Endothelial cell of umbilical vein (primary cell): ENCODE measurements around the gene SEMA4D. TPM values are rescaled to one million over a fixed set of nuclear protein-coding genes. Genes with fewer than 3 reads are reported as not detected.

Experiments used
- BruUV-seq: library from RNA; stranded (reverse); fragments of 400-500 nt; replicated peaks from 2 replicates; lab custom pipeline; 2021; lab: Mats Ljungman, UMichigan
- CTCF ChIA-PET: fragments of 300-600, 350-600 bp; sonication (Branson Sonifier 250); formaldehyde crosslinking; loops from one replicate; lab custom pipeline; 2021; ENCODE audit warnings: antibody characterized with exemption, inconsistent platforms; lab: Charles Lee
- POLR2A ChIA-PET: fragments of 300-600, 350-600 bp; sonication (Branson Sonifier 250); formaldehyde crosslinking; loops from one replicate; lab custom pipeline; 2021; ENCODE audit warnings: antibody characterized with exemption, inconsistent platforms; lab: Charles Lee
- DNase-seq: peaks from one replicate; pipeline ENCODE4 v3.0.0-alpha.2; 2011; ENCODE audit warnings: low read depth, low spot score
- FAIRE-seq: peaks from 2 replicates; lab custom pipeline; 2011; peaks lifted over from hg19 to GRCh38; lab: Jason Lieb, UNC
- H2AFZ ChIP-seq: 2 replicates; pipeline ENCODE4 v1.6.0; 2012; ENCODE audit warnings: low read depth, low read length, control low read depth, inconsistent platforms
- H3K27ac ChIP-seq: 2 replicates; pipeline ENCODE4 v1.5.1; 2011; ENCODE audit warnings: low read depth, mild to moderate bottlenecking, control low read depth, low read length, moderate library complexity; ENCODE audit not compliant: insufficient read depth
- H3K27me3 ChIP-seq, 2 experiments: 2 replicates each; pipeline versions ENCODE4 v1.6.0 to v1.6.1; 2011; ENCODE audit warnings: low read length in 2 of 2, mixed read lengths in 1 of 2; ENCODE audit not compliant: control insufficient read depth in 2 of 2, insufficient read depth in 2 of 2
- H3K36me3 ChIP-seq, 2 experiments: 2 replicates in 1 of 2; 3 replicates in 1 of 2; pipeline ENCODE4 v1.5.1; 2011; ENCODE audit warnings: low read length in 2 of 2, mild to moderate bottlenecking in 1 of 2, moderate library complexity in 1 of 2; ENCODE audit not compliant: control insufficient read depth in 2 of 2, insufficient read depth in 2 of 2; ENCODE audit errors: extremely low read depth in 1 of 2
- H3K4me1 ChIP-seq: 3 replicates; pipeline ENCODE4 v1.5.1; 2011; ENCODE audit warnings: mild to moderate bottlenecking, low read length; ENCODE audit not compliant: control insufficient read depth, insufficient read depth; ENCODE audit errors: extremely low read depth
- H3K4me2 ChIP-seq: 2 replicates; pipeline ENCODE4 v1.6.1; 2011; ENCODE audit warnings: low read length, control low read depth, mixed read lengths; ENCODE audit not compliant: insufficient read depth
- H3K4me3 ChIP-seq, 3 experiments: fragments of 200-600 bp in 1 of 3; sonication (generic), shearing (Covaris generic) in 1 of 3; replicated peaks in 1 of 3; 2 replicates each; pipeline ENCODE4 v1.5.1; 2011 to 2016; ENCODE audit warnings: control low read depth in 3 of 3, low read length in 3 of 3, mild to moderate bottlenecking in 2 of 3, inconsistent platforms in 1 of 3, low read depth in 1 of 3, moderate library complexity in 1 of 3; ENCODE audit not compliant: insufficient read depth in 1 of 3
- H3K79me2 ChIP-seq: 2 replicates; pipeline ENCODE4 v1.6.0; 2012; ENCODE audit warnings: low read length, inconsistent platforms; ENCODE audit not compliant: control insufficient read depth, insufficient read depth
- H3K9ac ChIP-seq: replicated peaks from 2 replicates; pipeline ENCODE3; 2011; ENCODE audit warnings: low read length, control low read depth; ENCODE audit not compliant: insufficient read depth; ENCODE audit errors: extremely low read depth
- H3K9me1 ChIP-seq: replicated peaks from 3 replicates; pipeline ENCODE4 v1.6.0; 2011; ENCODE audit warnings: mild to moderate bottlenecking, low read length; ENCODE audit not compliant: control insufficient read depth, insufficient read depth; ENCODE audit errors: extremely low read depth
- H3K9me3 ChIP-seq: replicated peaks from 2 replicates; pipeline ENCODE4 v1.5.1; 2012; ENCODE audit warnings: low read length, inconsistent platforms; ENCODE audit not compliant: control insufficient read depth, insufficient read depth
- H4K20me1 ChIP-seq: replicated peaks from 2 replicates; pipeline ENCODE3; 2011; ENCODE audit warnings: mild to moderate bottlenecking, low read length; ENCODE audit not compliant: control insufficient read depth, insufficient read depth; ENCODE audit errors: extremely low read depth
- CTCF ChIP-seq, 2 donors: IDR thresholded peaks; 1 replicate in 1 of 2; 2 replicates in 1 of 2; pipeline ENCODE4 v1.5.1; 2011; ENCODE audit warnings: low read length in 2 of 2, mild to moderate bottlenecking in 2 of 2, moderate library complexity in 2 of 2, control low read depth in 1 of 2, inconsistent platforms in 1 of 2, low read depth in 1 of 2; ENCODE audit not compliant: insufficient read depth in 1 of 2; ENCODE audit errors: extremely low read depth in 1 of 2
- EZH2 ChIP-seq: IDR thresholded peaks from 2 replicates; pipeline ENCODE4 v1.6.1; 2012; ENCODE audit warnings: borderline replicate concordance, low read depth, mild to moderate bottlenecking, moderate library complexity, low read length, inconsistent platforms; ENCODE audit not compliant: severe bottlenecking
- FOS ChIP-seq: IDR thresholded peaks from 2 replicates; pipeline ENCODE4 v1.6.1; 2011; ENCODE audit warnings: mild to moderate bottlenecking, low read length, moderate library complexity, borderline replicate concordance; ENCODE audit not compliant: insufficient read depth
- GATA2 ChIP-seq: IDR thresholded peaks from 2 replicates; pipeline ENCODE4 v1.7.0; 2011; ENCODE audit warnings: low read depth, mild to moderate bottlenecking, moderate library complexity, mixed read lengths, low read length; ENCODE audit not compliant: insufficient read length, insufficient read depth
- JUN ChIP-seq: IDR thresholded peaks from 2 replicates; pipeline ENCODE4 v1.6.1; 2011; ENCODE audit warnings: borderline replicate concordance, low read depth; ENCODE audit not compliant: insufficient read length, insufficient read depth
- MAX ChIP-seq: IDR thresholded peaks from 2 replicates; pipeline ENCODE4 v1.6.1; 2011; ENCODE audit not compliant: insufficient read depth, insufficient read length
- MYC ChIP-seq: IDR thresholded peaks from one replicate; pipeline ENCODE4 v1.6.1; 2011; ENCODE audit warnings: mild to moderate bottlenecking, low read depth, low read length
- POLR2A ChIP-seq: IDR thresholded peaks from 2 replicates; pipeline ENCODE4 v1.6.1; 2012; ENCODE audit warnings: low read depth, mild to moderate bottlenecking, control low read depth, low read length
- POLR2AphosphoS5 ChIP-seq: IDR thresholded peaks from 2 replicates; pipeline ENCODE4 v1.6.1; 2012; ENCODE audit warnings: low read depth, mild to moderate bottlenecking, control low read depth, low read length, moderate library complexity; ENCODE audit not compliant: insufficient read depth
- dilution Hi-C: fragments of 300-500 bp; cut with MboI; formaldehyde crosslinking; loops from one replicate; pipeline ENCODE4 v1.15.0; 2019; ENCODE audit warnings: low sequenced_read_pairs; ENCODE audit not compliant: extremely low pct_ligation_motif_present
- intact Hi-C: fragments of 100-400 bp; cut with micrococcal nuclease; formaldehyde crosslinking; loops from one replicate; pipeline ENCODE4 v1.10.0; 2022
- polyA plus RNA-seq, 4 experiments: library from polyadenylated mRNA; depleted of rRNA in 3 of 4; stranded (reverse) in 3 of 4; unstranded in 1 of 4; fragments of >200 nt; gene quantifications; 2 replicates each; pipeline versions ENCODE4 v1.2.1 to v1.2.3, GENCODE V29; 2011 to 2012; ENCODE audit warnings: missing spikeins in 1 of 4
- total RNA-seq: library from RNA; stranded (reverse); gene quantifications from 2 replicates; pipeline ENCODE4 v1.2.3, GENCODE V29; 2021

The SEMA4D gene
- total and polyA plus RNA-seq, 2 donors (not counting 3 experiments of a cell fraction or from before 2014, with no cell fraction given), result 3.9 to 15.7 TPM

- dilution Hi-C loops, result no loop called here
- no peak for FAIRE-seq
- H3K36me3 ChIP-seq, result peaks cover 0 to 17% of the 10 kb centered on the region in 2 experiments
Measured at GRCh38 chr9:89390578-89391116, 107.3 kb downstream of the SEMA4D start.

More at GRCh38 chr9:89390578-89391116, 107.3 kb downstream of the SEMA4D start:
- POLR2A ChIA-PET, result no interaction called here
- no peak for DNase-seq
- H3K4me1 ChIP-seq, result no peaks in the 10 kb centered on the region
- H3K4me2 ChIP-seq, result no peak overlapping the region
- H2AFZ ChIP-seq, result no peak overlapping the region
- no peaks in the 10 kb centered on the region for H3K27me3 ChIP-seq
- H3K4me3 ChIP-seq, result no peak overlapping the region
- H4K20me1 ChIP-seq, result no peaks in the 10 kb centered on the region
- TF ChIP-seq CTCF (IDR thresholded peaks at IDR 0.05; ENCODE audit: extremely low read depth in 1 of 2, insufficient read depth in 1 of 2, low read depth in 1 of 2, low read length in 2 of 2) (no peak), MYC (no peak), FOS (no peak), POLR2AphosphoS5 (no peak), MAX (no peak), GATA2 (no peak), POLR2A (no peak), JUN (no peak), EZH2 (no peak)
- BruUV-seq, result no TSS peak
- intact Hi-C loops, result no loop called here
- CTCF ChIA-PET, result interaction anchor here (1.8 kb wide), 1 partner anchor 158 kb away, joined by 13 read pairs; no protein-coding TSS in a partner anchor
- no peaks in the 10 kb centered on the region for H3K79me2 ChIP-seq
- no peaks in the 10 kb centered on the region for H3K9me3 ChIP-seq
- H3K9ac ChIP-seq, result no peak overlapping the region
- no peaks in the 10 kb centered on the region for H3K9me1 ChIP-seq
- H3K27ac ChIP-seq, result no peak overlapping the region
